Fibroblast of villous mesenchyme (primary cell): ENCODE measurements around the gene STK16. TPM values are rescaled to one million over a fixed set of nuclear protein-coding genes. Genes with fewer than 3 reads are reported as not detected.
A peak's percentile ranks its signal among the peaks of the same experiment; 100 is the strongest.
"Not testable (repeated sequence)": the region's sequence is repeated elsewhere in the genome, so short reads cannot be mapped to it uniquely, and the experiment has no call there.

Experiments
- DNase-seq: peaks from one replicate; pipeline ENCODE4 v3.0.0-alpha.2; 2010; ENCODE audit warnings: low read depth
- H3K4me3 ChIP-seq: 2 replicates; pipeline ENCODE4 v1.5.1; 2011; ENCODE audit warnings: low read depth, mild to moderate bottlenecking, low read length
- CTCF ChIP-seq: IDR thresholded peaks from 2 replicates; pipeline ENCODE4 v1.5.1; 2012; ENCODE audit warnings: low read depth, mild to moderate bottlenecking, low read length; ENCODE audit not compliant: insufficient read depth
- total RNA-seq: library from RNA; depleted of rRNA; stranded (reverse); fragments of >200 nt; gene quantifications from 2 replicates; pipeline ENCODE4 v1.2.3, GENCODE V29; 2012

The STK16 gene
- total RNA-seq: 22.9 and 23.2 TPM in 2 replicates

- H3K4me3 ChIP-seq: peak within 1 kb of the TSS; percentile 85
- TF ChIP-seq CTCF: no peak
- DNase-seq: peak; percentile 93
Observed at GRCh38 chr2:219245148-219245898, at the start of gene STK16, which contains the start of gene GLB1L. Gene STK16, plus strand, starts transcription at chr2:219245479. Its CDS starts 521 bp downstream, at chr2:219246000. Gene GLB1L, minus strand, starts transcription at chr2:219245444. Its CDS starts 1,871 bp downstream, at chr2:219243573.

GRCh38 chr2:219197388-219197787 lies 47.9 kb upstream of the STK16 start:
- H3K4me3 ChIP-seq: no peak overlapping the region
- TF ChIP-seq CTCF: no peak
- DNase-seq: no peak

GRCh38 chr2:219198974-219199373 lies 46.3 kb upstream of the STK16 start:
- H3K4me3 ChIP-seq: no peak overlapping the region
- no peak for TF ChIP-seq CTCF
- DNase-seq: no peak

GRCh38 chr2:219199470-219200211 lies 45.6 kb upstream of the STK16 start:
- DNase-seq: no peak
- no peak for TF ChIP-seq CTCF
- H3K4me3 ChIP-seq: no peak overlapping the region

- not testable (repeated sequence) for DNase-seq
Observed at GRCh38 chr2:219200502-219201326, 44.6 kb upstream of the STK16 start.

GRCh38 chr2:219201331-219201730 lies 43.9 kb upstream of the STK16 start:
- DNase-seq: not testable (repeated sequence)

More at GRCh38 chr2:219200502-219201326, 44.6 kb upstream of the STK16 start:
- not testable (repeated sequence) for H3K4me3 ChIP-seq

GRCh38 chr2:219204425-219205164 lies 40.7 kb upstream of the STK16 start:
- TF ChIP-seq CTCF: no peak
- DNase-seq: no peak
- no peak overlapping the region for H3K4me3 ChIP-seq

More at GRCh38 chr2:219201331-219201730, 43.9 kb upstream of the STK16 start:
- H3K4me3 ChIP-seq: not testable (repeated sequence)
